SK-N-SH (cell line): Measurements from ENCODE around the gene CHD2.

ENCODE experiments used
- CHD2 ChIP-seq: fragments of 150-350 bp; IDR thresholded peaks from 2 replicates; pipeline ENCODE4 v1.6.1; 2018; ENCODE audit warnings: low read length; ENCODE audit not compliant: partially characterized antibody
- CTCF ChIP-seq: fragments of 200-600 bp; sonication (generic); IDR thresholded peaks from 2 replicates; pipeline ENCODE4 v1.6.1; 2017; ENCODE audit warnings: antibody characterized with exemption, mild to moderate bottlenecking, moderate library complexity
- EZH2phosphoT487 ChIP-seq: fragments of 200-600 bp; sonication (generic); IDR thresholded peaks from 2 replicates; pipeline ENCODE4 v1.6.1; 2017; ENCODE audit warnings: low read depth, mixed run types, mild to moderate bottlenecking, antibody characterized with exemption, moderate library complexity, borderline replicate concordance
- POLR2AphosphoS5 ChIP-seq: IDR thresholded peaks from 2 replicates; pipeline ENCODE4 v1.6.1; 2012; ENCODE audit warnings: low read depth, low read length
- RAD21 ChIP-seq: IDR thresholded peaks from 2 replicates; pipeline ENCODE4 v1.6.1; 2012; ENCODE audit warnings: mild to moderate bottlenecking, low read length
- RCOR1 ChIP-seq: fragments of 150-350 bp; IDR thresholded peaks from 2 replicates; pipeline ENCODE4 v1.6.1; 2017; ENCODE audit warnings: antibody characterized with exemption, low read length
- REST ChIP-seq: IDR thresholded peaks from 2 replicates; pipeline ENCODE4 v1.6.1; 2012; ENCODE audit warnings: mild to moderate bottlenecking, low read depth, low read length, moderate library complexity
- TEAD4 ChIP-seq: IDR thresholded peaks from 2 replicates; pipeline ENCODE4 v1.4.0; 2012; ENCODE audit warnings: mild to moderate bottlenecking, borderline replicate concordance; ENCODE audit not compliant: insufficient read depth
- USF1 ChIP-seq: IDR thresholded peaks from 2 replicates; pipeline ENCODE4 v1.4.0; 2012; ENCODE audit warnings: low read depth, borderline replicate concordance

- TF ChIP-seq CTCF, result peak; percentile 39; the same call in 1 of the 2 replicates
- no peak for TF ChIP-seq REST
- no peak for TF ChIP-seq USF1
- TF ChIP-seq RCOR1, result no peak
- TF ChIP-seq CHD2, result no peak
- TF ChIP-seq EZH2phosphoT487, result no peak
- TF ChIP-seq TEAD4, result no peak
- TF ChIP-seq POLR2AphosphoS5, result no peak
- TF ChIP-seq RAD21, result no peak
Measured at GRCh38 chr15:93001881-93002280, 101.8 kb downstream of the CHD2 start.
